Activated CD8-positive, alpha-beta T cell treated with anti-CD3 and anti-CD28 coated beads, Interleukin-2, amount 10 ng/mL, durations not matched to agents 7 days and 5 days (primary cell): ENCODE results near the gene CLEC2B. TPM values are rescaled to one million over a fixed set of nuclear protein-coding genes. Genes with fewer than 3 reads are reported as not detected.
"Not testable (repeated sequence)": the region's sequence is repeated elsewhere in the genome, so short reads cannot be mapped to it uniquely, and the experiment has no call there.

Experiments
- ATAC-seq: fragments of 150-1000 bp; cut with Tn5 transposase; one replicate; pipeline ENCODE4 v1.10.0; 2021; ENCODE audit warnings: moderate library complexity
- CTCF ChIA-PET: fragments of 350-600 bp; sonication (Branson Sonifier 250); formaldehyde crosslinking; loops from one replicate; lab custom pipeline; 2021; ENCODE audit warnings: antibody characterized with exemption; lab: Charles Lee
- POLR2A ChIA-PET: fragments of 350-600 bp; sonication (Branson Sonifier 250); formaldehyde crosslinking; loops from one replicate; lab custom pipeline; 2021; ENCODE audit warnings: antibody characterized with exemption; lab: Charles Lee
- DNase-seq: peaks from one replicate; pipeline ENCODE4 v3.0.0-alpha.2; 2020
- H3K27ac Mint-ChIP-seq: one replicate; pipeline ENCODE4 v1.8.0; 2021; ENCODE audit warnings: mild to moderate bottlenecking, mixed read lengths
- H3K27me3 Mint-ChIP-seq: one replicate; pipeline ENCODE4 v1.8.0; 2021; ENCODE audit warnings: low read depth, mixed read lengths
- H3K36me3 Mint-ChIP-seq: one replicate; pipeline ENCODE4 v1.8.0; 2021; ENCODE audit warnings: low read depth, mixed read lengths
- H3K4me1 Mint-ChIP-seq: one replicate; pipeline ENCODE4 v1.8.0; 2021; ENCODE audit warnings: low read depth, mixed read lengths
- H3K4me3 Mint-ChIP-seq: one replicate; pipeline ENCODE4 v1.8.0; 2021; ENCODE audit warnings: mild to moderate bottlenecking, mixed read lengths
- H3K9me3 Mint-ChIP-seq: one replicate; pipeline ENCODE4 v1.8.0; 2022; ENCODE audit warnings: mixed read lengths; ENCODE audit not compliant: insufficient read depth
- total RNA-seq, 2 experiments: library from RNA; stranded (reverse); gene quantifications; one replicate each; pipeline ENCODE4 v1.2.3, GENCODE V29; 2021

CLEC2B gene
- total RNA-seq, 2 experiments from 2014 or later, result 55.2 to 58.8 TPM

DNA sequence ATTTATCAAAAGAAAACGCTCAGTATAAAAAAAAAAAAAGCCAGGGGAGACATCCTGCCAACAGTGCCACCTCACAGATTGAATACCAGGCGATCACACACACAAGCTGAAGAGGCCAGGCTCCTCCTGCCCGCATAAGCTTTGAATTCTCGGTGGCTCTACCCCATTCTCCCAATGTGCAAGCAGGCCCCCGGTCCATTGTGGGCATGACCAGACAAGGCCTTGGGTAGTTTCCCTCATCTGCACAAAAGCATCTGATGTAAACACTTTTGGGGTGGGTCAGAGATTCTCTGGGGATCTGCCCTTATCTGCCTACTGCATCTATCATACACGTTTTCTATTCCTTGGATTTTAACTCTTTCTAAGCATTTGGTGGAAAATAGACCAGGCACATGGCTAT, 28.4 kb upstream of the CLEC2B start:
- Mint-ChIP-seq H3K27me3 (no peaks in the 10 kb centered on the region), H3K9me3 (peaks cover 9% of the 10 kb centered on the region)

DNA sequence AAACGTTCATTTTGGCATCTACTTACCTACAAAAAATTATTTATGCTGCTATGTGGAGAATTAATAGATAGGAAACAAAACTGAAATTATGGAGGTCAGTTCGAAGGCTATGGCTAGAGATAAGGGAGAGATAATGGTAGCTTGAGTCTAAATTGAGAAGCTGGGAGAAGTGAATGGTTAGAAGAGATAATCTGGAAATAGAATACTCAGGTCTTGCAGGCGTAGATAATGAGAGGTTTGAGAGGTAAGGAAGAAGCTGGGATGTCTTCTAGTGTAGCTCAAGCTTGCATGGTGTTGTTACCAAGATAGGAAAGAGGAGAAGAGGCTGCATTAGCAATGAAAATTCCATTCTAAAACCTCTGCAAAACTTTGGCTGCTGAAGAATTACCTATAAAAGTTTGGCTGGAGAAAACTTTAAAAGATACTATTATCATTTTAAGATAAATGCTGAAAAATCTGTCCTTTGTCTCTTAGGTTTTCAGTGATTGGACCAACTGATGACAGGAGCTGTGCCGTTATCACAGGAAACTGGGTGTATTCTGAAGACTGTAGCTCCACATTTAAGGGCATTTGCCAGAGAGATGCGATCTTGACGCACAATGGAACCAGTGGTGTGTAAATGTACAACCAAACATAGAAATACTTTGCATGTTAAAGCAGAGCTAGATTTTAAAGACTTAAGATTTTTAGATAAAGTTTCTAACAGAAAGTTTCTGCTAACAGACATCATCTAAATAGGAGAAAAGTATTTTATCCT, 26.2 kb upstream of the CLEC2B start:
- ChIA-PET POLR2A (interaction anchor here (1.1 kb wide), 1 partner anchor 9 kb away, joined by 3 read pairs; no protein-coding TSS in a partner anchor), CTCF (interaction anchor here (0.8 to 1.9 kb wide), 7 partner anchors 9 to 152 kb away, joined by 3 to 7 read pairs (median 4); no protein-coding TSS in a partner anchor)
- DNase-seq (no peak), ATAC-seq (no peak)
- Mint-ChIP-seq H3K27me3 (no peaks in the 10 kb centered on the region), H3K27ac (no peak overlapping the region), H3K4me1 (peaks cover 16% of the 10 kb centered on the region), H3K4me3 (no peak overlapping the region), H3K9me3 (no peaks in the 10 kb centered on the region), H3K36me3 (peaks cover 3% of the 10 kb centered on the region)

More for the DNA sequence above, 28.4 kb upstream of the CLEC2B start:
- POLR2A ChIA-PET, result no interaction called here
- ATAC-seq (no peak), DNase-seq (no peak)
- H3K36me3 Mint-ChIP-seq, result peaks cover 11% of the 10 kb centered on the region
- no peak overlapping the region for H3K4me3 Mint-ChIP-seq
- CTCF ChIA-PET, result interaction anchor here (1.2 to 1.3 kb wide), 2 partner anchors 9 to 43 kb away, joined by 3 to 4 read pairs; no protein-coding TSS in a partner anchor
- H3K4me1 Mint-ChIP-seq, result peaks cover 16% of the 10 kb centered on the region
- H3K27ac Mint-ChIP-seq, result no peak overlapping the region

DNA sequence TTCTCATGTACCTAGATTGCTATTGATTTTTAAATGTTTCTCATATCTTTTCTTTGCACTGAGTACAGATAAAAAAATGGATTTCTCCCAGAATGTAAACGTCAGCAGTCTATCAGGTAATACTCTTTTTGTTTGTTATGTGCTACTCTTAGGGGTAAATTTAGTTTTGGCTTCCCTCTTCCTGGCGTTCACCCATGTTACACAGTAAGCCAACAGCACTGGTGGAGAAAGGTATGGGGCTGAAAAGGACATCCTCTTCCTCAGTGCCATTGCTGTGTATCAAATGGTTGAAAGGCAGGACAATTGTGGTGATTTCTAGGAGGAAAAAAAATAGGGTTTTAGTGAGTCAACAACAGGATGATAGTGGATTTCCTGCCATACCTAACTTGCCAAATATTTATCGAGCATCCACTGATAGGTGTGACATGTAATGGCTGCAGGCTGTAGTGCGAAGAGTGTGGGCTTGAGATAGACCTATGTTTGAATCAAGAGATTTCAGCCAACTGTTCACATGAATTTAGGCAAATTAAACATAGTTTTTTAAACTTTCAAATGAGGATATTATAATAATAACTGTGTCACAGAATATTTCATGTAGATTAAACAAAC, 19.6 kb upstream of the CLEC2B start:
- H3K27ac Mint-ChIP-seq, result peak overlapping the region; percentile 69

DNA sequence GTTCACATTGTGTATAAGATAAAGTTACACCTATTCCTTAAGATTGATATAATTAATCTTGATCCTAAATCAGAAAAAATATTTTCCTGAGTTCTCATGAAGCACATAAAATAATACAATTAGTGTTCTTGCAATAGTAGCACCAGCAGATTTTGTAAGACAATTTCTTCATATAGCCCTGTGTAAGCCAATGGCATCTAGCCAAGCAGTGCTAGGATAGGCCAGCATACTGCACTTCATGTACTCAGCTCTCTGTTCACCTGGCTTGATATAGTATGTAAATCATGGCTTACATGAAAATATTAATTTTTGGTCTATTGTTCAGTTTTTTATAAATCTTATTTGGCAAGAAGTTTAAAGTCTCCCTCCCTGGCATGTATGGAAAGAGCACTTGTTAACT, 14.0 kb upstream of the CLEC2B start:
- Mint-ChIP-seq H3K27me3 (no peaks in the 10 kb centered on the region), H3K9me3 (peaks cover 15% of the 10 kb centered on the region), H3K27ac (no peak overlapping the region), H3K4me1 (peaks cover 27% of the 10 kb centered on the region), H3K36me3 (peaks cover 8% of the 10 kb centered on the region), H3K4me3 (no peak overlapping the region)
- ATAC-seq (no peak), DNase-seq (no peak)
- ChIA-PET POLR2A (no interaction called here), CTCF (interaction anchor here (0.8 to 1.4 kb wide), 2 partner anchors 24 to 42 kb away, joined by 3 read pairs; no protein-coding TSS in a partner anchor)

More for the DNA sequence above, 19.6 kb upstream of the CLEC2B start:
- Mint-ChIP-seq H3K9me3 (peaks cover 11% of the 10 kb centered on the region), H3K36me3 (peaks cover 3% of the 10 kb centered on the region), H3K4me1 (peaks cover 17% of the 10 kb centered on the region), H3K4me3 (no peak overlapping the region), H3K27me3 (no peaks in the 10 kb centered on the region)
- ATAC-seq, result no peak
- no peak for DNase-seq
- POLR2A ChIA-PET, result no interaction called here
- CTCF ChIA-PET, result no interaction called here

DNA sequence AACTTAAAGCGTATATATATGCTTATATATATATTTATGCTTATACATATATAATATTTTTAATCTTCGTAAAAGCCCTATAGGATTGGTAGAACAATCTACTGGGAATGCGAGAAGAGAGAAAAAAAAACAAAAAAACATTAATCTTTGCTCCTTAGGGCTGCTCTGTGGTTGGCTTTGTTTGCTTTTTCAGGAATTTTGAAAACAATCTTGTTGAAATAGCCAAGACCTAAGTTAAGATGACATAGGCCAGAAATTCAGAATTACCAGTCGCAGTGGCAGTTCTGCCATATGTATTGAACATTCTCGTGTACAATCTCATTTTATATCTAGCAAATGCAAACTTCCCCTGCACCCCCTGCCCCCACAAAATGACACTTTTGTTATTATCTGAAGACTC, 12.8 kb upstream of the CLEC2B start:
- Mint-ChIP-seq H3K36me3 (peaks cover 8% of the 10 kb centered on the region), H3K4me3 (no peak overlapping the region), H3K4me1 (peaks cover 26% of the 10 kb centered on the region), H3K27ac (no peak overlapping the region), H3K27me3 (no peaks in the 10 kb centered on the region), H3K9me3 (peaks cover 14% of the 10 kb centered on the region)
- DNase-seq, result no peak
- POLR2A ChIA-PET, result no interaction called here
- CTCF ChIA-PET, result no interaction called here
- no peak for ATAC-seq

DNA sequence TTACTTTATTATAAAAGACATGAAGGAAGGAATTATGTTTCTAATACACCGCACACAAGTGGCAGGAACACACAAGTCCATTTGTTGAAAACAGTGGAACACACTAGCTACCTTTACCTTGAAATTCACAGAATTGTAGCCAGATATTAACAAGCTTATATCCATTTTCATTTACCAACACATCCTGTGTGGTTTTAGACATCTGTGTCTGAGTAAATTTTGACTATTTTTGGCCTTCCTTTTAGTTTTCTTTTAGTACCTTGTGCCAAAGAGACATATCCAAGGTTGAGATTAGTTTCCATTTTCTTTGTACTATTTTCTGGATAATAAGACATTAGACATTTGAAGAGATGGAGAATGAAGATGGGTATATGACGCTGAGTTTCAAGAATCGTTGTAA, 12.1 kb upstream of the CLEC2B start, which contains the start of gene KLRF2:
Gene KLRF2, plus strand, starts transcription at position 244 of the 400 bp plus-strand sequence. Its CDS starts 107 bp downstream, at position 351.
- peaks cover 25% of the 10 kb centered on the region for H3K4me1 Mint-ChIP-seq
- peak within 1 kb of the TSS; percentile 60 for H3K27ac Mint-ChIP-seq
- POLR2A ChIA-PET, result no interaction called here
- H3K9me3 Mint-ChIP-seq, result peaks cover 7% of the 10 kb centered on the region
- no peak for ATAC-seq
- no peak for DNase-seq
- H3K4me3 Mint-ChIP-seq, result peak within 1 kb of the TSS; percentile 49
- no peaks in the 10 kb centered on the region for H3K27me3 Mint-ChIP-seq
- peaks cover 8% of the 10 kb centered on the region for H3K36me3 Mint-ChIP-seq
- CTCF ChIA-PET, result no interaction called here

DNA sequence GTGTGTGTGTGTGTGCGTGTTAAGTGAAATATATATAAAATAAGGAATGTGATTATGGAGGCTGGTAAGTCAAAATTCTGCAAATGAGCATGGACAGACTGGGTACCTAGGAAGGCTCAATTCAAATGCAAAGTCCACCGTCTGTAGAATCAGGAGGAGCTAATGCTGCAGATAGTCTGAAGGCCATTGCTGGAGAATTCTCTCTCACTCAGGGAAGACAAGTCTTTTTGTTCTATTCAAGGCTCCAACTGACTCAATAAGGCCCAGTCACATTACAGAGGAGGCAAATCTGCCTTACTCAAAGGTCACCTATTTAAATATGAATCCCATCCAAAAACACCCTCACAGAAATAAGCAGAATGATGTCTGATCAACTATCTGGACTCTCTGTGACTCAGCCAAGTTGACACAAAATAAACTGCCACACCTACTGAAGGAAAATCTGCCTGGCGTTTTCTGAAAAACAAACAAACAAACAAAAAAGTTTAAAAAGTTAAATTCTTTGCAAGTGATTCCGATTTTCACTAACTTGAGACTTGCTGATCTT, 11.5 kb upstream of the CLEC2B start:
- DNase-seq (no peak), ATAC-seq (no peak)
- H3K9me3 Mint-ChIP-seq, result peaks cover 6% of the 10 kb centered on the region
- peaks cover 25% of the 10 kb centered on the region for H3K4me1 Mint-ChIP-seq
- peak overlapping the region; percentile 22 for H3K27ac Mint-ChIP-seq
- POLR2A ChIA-PET, result no interaction called here
- peaks cover 10% of the 10 kb centered on the region for H3K36me3 Mint-ChIP-seq
- CTCF ChIA-PET, result interaction anchor here (0.6 to 1.0 kb wide), 2 partner anchors 45 to 315 kb away, joined by 3 read pairs; no protein-coding TSS in a partner anchor
- no peaks in the 10 kb centered on the region for H3K27me3 Mint-ChIP-seq
- H3K4me3 Mint-ChIP-seq, result no peak overlapping the region

DNA sequence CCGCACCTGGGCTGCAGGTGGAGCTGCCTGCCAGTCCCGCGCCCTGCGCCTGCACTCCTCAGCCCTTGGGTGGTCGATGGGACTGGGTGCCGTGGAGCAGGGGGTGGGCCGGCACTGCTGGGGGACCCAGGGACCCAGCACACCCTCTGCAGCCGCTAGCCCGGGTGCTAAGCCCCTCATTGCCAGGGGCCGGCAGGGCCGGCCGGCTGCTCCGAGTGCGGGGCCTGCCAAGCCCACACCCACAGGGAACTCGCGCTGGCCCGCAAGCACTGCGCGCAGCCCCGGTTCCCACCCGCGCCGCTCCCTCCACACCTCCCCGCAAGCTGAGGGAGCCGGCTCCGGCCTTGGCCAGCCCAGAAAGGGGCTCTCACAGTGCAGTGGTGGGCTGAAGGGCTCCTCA, 7.0 kb upstream of the CLEC2B start:
- peaks cover 13% of the 10 kb centered on the region for H3K9me3 Mint-ChIP-seq
- H3K27ac Mint-ChIP-seq, ATAC-seq, H3K27me3 Mint-ChIP-seq, H3K4me3 Mint-ChIP-seq, POLR2A ChIA-PET, DNase-seq: not testable (repeated sequence)
- peaks cover 10% of the 10 kb centered on the region for H3K36me3 Mint-ChIP-seq
- H3K4me1 Mint-ChIP-seq, result peaks cover 23% of the 10 kb centered on the region
- CTCF ChIA-PET, result interaction anchor here (1.7 kb wide), 1 partner anchor 126 kb away, joined by 4 read pairs; no protein-coding TSS in a partner anchor

DNA sequence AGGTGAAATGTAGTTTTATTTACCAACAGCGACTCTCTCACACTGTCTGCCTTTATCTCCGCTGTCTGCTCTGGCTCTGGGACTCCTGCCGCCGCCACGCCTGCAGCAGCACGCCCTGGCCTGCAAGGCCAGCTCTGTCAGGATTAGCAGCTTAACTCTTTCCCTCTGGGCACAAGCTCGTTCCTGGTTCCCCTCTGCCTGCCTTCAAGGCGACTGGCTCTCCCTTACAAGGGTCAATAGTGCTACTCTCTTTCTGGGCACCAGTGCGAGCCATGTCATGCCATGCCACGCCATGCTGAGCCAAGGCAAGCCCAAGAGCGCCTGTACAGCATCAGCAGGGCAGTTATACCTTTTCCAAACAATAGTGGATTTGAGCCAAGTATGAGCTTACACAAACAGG, 3.6 kb upstream of the CLEC2B start:
- POLR2A ChIA-PET, result interaction anchor here (1.0 kb wide), 1 partner anchor 114 kb away, joined by 3 read pairs; no protein-coding TSS in a partner anchor
- no peak for ATAC-seq
- H3K4me3 Mint-ChIP-seq, result no peak overlapping the region
- no peaks in the 10 kb centered on the region for H3K27me3 Mint-ChIP-seq
- H3K9me3 Mint-ChIP-seq, result peaks cover 7% of the 10 kb centered on the region
- peaks cover 10% of the 10 kb centered on the region for H3K36me3 Mint-ChIP-seq
- CTCF ChIA-PET, result interaction anchor here (0.9 to 3.3 kb wide), 6 partner anchors 27 to 253 kb away, joined by 3 to 11 read pairs (median 3); no protein-coding TSS in a partner anchor
- H3K4me1 Mint-ChIP-seq, result peaks cover 17% of the 10 kb centered on the region
- H3K27ac Mint-ChIP-seq, result no peak overlapping the region
- no peak for DNase-seq

DNA sequence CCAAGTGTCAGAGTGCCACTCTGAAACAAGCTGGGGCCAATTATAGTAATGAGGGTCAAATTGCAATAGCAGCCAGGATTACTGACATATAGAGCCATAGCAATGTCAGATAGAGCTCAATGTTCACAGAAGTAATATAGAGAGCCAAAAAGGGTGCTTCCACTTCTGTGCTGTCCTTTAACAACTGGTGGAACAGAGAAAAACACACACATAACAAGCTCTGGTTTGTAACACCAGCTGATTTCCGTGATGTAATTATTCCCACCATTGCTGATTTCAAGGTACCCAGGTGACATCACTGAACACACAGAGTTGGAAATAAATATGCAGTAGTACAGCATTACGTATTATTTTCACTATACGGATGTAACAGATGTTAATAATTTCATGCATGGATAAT, 3.0 kb upstream of the CLEC2B start:
- H3K27me3 Mint-ChIP-seq, result no peaks in the 10 kb centered on the region

DNA sequence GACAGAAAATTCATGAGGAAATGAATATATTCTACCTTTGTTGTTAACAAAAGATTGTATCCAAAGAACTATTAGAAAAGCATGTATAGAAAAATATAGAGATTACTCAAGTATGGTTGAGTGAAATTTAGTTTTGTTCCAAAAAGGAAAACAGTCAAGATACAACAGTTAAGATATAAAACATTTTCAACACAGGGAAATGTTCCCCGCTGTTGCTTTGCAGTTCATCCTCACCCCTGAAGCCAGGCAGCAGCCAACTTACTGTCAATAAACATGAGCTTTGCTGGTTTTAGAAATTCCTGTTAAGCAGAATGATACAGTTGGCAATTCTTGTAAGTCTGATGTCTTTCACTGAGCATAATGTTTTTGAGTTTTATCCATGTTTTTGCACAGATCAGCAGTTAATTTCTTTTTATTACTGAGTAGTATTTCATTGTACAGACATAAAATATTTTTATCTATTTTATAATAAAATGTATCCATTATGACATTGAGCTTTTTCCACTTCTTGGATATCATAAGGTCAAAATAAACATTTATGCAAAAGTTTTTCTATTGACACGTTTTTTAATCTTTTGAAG, 1.2 kb upstream of the CLEC2B start:
- CTCF ChIA-PET, result interaction anchor here (0.8 to 3.3 kb wide), 2 partner anchors 36 to 57 kb away, joined by 3 to 11 read pairs; no protein-coding TSS in a partner anchor
- DNase-seq (peak; percentile 37), ATAC-seq (no peak)
- Mint-ChIP-seq H3K36me3 (peaks cover 20% of the 10 kb centered on the region), H3K27ac (peak overlapping the region; percentile 91), H3K4me3 (peak overlapping the region; percentile 79), H3K9me3 (peaks cover 4% of the 10 kb centered on the region), H3K4me1 (peaks cover 17% of the 10 kb centered on the region), H3K27me3 (no peaks in the 10 kb centered on the region)
- POLR2A ChIA-PET, result interaction anchor here (0.6 to 1.0 kb wide), 5 partner anchors 31 to 112 kb away, joined by 3 to 5 read pairs (median 3); no protein-coding TSS in a partner anchor

More for the DNA sequence above, 3.0 kb upstream of the CLEC2B start:
- no peak for DNase-seq
- no peak for ATAC-seq
- ChIA-PET CTCF (interaction anchor here (0.7 to 3.3 kb wide), 10 partner anchors 28 to 253 kb away, joined by 3 to 11 read pairs (median 3); no protein-coding TSS in a partner anchor), POLR2A (interaction anchor here (0.5 to 1.8 kb wide), 4 partner anchors 73 to 221 kb away, joined by 3 to 4 read pairs (median 3); no protein-coding TSS in a partner anchor)
- Mint-ChIP-seq H3K4me3 (no peak overlapping the region), H3K36me3 (peaks cover 14% of the 10 kb centered on the region), H3K27ac (no peak overlapping the region), H3K4me1 (peaks cover 17% of the 10 kb centered on the region), H3K9me3 (peaks cover 7% of the 10 kb centered on the region)
